GM18861 (cell line): ENCODE measurements around the gene WWTR1.

Experiments
- ATAC-seq: cut with Tn5 transposase; IDR thresholded peaks from one replicate; pipeline ENCODE4 v1.9.1; 2021; ENCODE audit not compliant: unreplicated experiment

The WWTR1 gene

GRCh38 chr3:149538371-149538770 is 119.5 kb downstream of the WWTR1 start:
- no peak for ATAC-seq

DNA sequence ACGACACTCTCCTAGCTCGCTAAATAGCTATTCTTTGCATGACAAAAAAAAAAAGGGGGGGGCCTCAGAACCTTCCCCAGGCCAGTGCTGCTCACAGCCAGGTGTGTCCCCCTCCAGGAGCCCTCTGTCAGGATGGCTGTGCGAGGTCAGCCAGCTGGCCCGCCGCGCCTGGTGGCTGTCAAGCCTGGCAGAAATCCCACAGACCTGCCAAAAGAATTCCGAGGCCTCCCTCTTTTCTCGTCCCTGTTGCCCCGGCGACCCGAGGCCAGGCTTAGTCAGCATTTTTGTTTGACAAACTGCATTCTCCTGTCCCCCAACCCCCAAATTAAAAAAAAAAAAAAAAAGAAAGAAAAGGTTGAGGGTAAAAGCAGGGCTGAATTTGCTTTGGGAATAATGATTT is 121.4 kb downstream of the WWTR1 start:
- ATAC-seq, result no peak

GRCh38 chr3:149535333-149535685 is 122.5 kb downstream of the WWTR1 start:
- no peak for ATAC-seq

DNA sequence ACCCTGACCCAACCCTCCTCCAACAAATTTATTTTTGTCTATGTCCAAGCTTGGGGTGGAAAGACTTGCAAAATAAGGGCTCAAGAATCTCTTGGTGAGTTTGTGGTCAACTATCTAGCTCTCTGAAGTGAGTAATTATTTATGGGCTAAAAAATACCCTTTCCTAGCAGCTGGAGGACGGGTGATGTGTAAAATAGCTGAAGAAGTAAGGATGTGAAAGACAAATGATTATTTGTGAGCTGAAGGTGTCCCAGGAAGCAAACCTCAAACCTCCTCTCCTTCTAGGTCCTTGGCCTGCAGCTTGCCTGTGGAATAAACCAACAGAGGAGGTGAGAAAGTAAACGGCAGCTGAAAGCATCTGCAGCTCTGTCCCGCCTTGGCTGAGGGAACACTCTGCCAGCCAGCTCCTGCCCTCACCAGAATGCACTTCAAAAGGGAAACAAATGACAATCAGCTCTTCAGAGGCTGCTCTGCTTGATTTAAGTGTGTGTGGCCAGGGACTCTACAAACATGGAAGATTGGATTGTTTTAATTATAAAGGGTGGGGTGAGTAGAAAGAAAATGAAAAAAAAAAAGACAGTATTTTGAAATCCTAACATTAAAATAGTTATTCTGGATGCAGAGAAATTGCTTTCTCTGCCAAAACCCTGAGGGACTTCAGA is 123.0 kb downstream of the WWTR1 start:
- no peak for ATAC-seq

GRCh38 chr3:149534082-149534481 is 123.7 kb downstream of the WWTR1 start:
- no peak for ATAC-seq

DNA sequence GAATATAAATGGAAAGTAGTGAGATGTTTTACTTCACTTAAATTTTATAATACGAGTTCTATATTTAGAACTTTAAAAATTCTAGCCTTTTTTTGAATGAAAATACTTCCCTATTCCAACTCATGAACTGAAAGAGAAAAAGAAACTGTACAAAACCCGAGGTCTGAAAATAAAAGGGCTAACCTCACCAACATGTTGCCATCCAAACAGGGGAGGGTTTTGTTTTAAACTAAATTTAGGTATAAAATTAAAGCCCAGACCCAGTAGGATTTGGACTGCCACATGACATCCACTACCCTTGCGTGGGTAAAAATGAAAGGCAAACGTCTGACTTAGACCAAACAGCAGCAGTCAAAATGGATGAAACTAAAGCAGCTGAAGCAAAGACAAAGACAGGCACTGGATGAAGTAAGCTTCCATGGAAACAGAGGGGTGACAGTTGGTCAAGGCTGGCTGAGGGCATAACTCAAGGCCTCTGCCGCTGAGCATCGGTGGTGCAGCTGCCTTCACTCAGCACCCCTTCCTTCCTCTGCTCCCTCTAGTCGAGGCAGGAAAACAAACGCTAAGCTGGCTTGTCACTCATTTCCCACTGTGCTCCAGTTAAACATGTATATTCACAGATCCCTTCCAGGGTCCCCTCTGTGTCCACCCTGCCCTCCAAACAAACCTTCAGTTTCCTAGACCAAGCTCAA is 125.2 kb downstream of the WWTR1 start:
- ATAC-seq, result no peak

- ATAC-seq, result no peak
Measured at GRCh38 chr3:149529099-149529498, 128.7 kb downstream of the WWTR1 start.

- no peak for ATAC-seq
Measured at GRCh38 chr3:149528340-149528650, 129.5 kb downstream of the WWTR1 start.

DNA sequence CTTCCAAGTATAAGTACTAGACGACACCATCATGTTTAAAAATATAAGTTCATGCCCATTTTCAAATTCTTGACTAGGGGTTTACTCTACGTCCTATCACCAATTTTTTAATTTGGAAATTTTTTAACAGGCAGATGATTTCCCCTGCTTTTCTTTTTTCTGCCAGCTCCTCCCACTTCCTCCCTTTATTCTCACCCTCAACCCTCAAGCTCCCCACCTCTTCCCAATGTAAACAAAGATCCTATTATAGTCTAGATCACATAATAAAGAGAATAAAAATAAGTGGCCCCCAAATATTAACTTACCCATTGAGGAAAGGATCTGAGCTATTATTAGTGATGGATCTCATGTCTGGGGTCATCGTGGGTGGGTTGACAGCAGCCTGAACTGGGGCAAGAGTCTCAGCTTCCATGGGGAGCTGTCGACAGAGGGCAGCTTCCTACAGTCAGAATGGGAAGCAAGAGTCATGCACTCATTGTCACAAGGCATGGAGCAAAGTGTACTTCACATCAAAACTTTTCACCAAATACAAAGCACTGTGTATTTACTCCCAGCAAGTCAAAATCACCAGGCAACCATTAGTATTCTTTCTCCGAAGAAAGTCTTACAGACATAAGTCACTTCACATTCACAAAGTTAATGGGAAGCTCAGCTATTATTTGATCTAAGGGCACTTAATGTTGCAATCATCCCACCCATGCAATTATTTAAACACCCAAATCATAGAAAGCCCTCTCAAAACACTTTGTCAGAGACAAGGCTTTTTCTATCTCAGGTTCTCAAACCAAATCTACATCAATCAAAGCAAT is 130.1 kb downstream of the WWTR1 start:
- ATAC-seq, result no peak

DNA sequence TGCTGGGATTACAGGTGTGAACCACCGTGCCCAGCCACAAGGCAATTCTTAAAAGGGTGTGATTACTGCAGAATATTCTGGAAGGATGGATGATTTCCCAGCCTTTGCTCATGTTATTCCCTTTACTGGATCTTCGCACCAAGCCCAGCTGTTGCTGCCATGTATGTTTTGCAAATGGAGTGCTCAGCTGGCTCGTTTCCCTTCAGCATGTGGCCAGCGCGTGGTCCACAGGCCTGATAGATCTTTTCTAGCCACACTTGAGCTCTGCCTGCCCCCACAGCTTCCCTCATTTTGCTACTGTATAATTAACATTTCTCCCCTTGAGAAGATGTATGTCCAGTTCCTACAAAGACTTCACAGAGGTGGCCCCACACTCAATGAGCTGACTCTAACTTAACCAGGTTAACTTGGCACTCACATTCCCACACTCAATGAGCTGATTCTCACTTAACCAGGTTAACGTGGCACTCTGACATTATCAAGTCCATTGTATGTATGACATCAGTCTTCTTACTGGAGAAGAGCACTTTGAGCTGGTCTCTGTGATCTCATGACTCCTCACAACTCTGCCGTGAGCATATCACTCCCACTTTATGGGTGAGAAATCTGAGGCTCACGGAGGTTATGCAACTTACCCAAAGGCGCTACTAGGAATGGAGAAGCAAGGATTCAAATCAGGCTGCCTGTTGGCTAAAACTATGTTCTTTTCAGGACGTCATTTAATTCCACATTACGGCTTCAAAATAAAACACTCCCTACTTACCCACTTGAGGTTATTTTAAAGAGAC is 134.1 kb downstream of the WWTR1 start:
- no peak for ATAC-seq

GRCh38 chr3:149519912-149520311 is 137.9 kb downstream of the WWTR1 start:
- ATAC-seq, result no peak

DNA sequence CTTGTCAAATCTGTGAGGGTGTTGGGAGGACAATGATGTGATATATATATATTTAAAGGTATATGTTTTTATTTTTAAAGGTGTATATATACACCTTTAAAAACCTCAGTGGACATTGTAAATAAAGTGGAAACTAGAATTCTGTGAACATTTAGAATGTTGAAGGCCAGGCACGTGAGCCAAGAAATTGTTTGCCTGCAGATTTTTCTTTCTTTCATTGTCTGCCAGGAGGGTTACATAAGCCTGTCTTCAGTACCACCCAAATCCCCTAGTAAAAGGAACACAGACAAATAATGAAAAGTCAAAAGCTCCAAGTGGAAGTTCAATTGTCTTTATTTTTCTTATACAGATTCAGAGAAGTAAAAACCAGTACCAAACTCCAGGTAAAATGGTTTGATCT is 140.9 kb downstream of the WWTR1 start:
- ATAC-seq, result no peak

DNA sequence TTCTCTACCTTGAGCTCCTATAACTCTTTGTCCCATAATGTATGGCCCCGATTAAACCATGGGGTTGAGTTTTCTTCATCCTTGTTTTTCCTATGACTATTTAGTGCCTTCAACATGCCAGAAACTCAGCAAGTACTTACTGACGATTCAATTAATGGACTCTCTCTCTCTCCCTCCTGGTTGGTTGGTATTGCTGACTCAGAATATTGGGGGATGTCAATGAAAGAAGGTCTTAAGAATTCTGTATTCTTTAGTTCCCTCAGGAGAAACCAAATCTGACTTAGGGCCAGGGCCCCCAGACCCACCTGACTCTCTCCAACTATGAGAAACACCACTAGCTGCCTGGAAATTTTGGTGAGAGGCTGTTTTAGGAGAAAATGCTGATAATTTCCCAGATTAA is 142.6 kb downstream of the WWTR1 start:
- no peak for ATAC-seq

GRCh38 chr3:149514471-149514870 is 143.4 kb downstream of the WWTR1 start:
- no peak for ATAC-seq

DNA sequence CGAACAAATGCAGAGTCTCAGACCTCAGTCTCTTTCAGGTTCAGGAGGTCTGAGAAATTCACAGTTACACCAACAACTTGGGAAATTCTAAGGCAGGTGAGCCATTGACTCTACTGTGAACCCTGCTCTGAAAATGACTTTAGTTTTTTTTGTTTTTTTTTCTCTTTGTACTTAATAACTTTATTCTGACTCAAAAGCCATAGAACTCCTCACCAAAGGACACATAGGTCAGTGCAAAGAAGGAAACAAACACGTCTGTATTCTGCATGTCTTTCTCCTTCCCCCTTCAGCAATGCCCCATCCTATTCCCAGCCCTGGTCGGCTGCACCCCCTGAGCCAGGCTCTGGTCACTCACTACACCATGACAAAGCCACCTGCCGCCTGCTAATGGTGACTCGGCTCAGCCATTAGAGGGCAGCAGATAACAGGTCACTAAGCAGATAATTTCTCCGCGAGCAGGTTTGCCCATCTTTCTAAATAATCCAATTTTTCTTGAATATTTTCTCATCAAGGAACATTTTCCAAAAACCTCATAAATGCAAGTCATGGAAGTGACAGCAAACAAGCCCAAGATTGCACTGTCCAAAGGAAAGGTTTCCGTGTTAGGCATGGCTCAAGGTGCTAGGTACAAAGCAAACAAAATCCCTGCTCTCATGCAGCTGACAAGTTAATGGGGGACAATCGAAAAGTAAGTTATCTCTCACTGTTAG is 145.6 kb downstream of the WWTR1 start:
- peak; percentile 87 for ATAC-seq

DNA sequence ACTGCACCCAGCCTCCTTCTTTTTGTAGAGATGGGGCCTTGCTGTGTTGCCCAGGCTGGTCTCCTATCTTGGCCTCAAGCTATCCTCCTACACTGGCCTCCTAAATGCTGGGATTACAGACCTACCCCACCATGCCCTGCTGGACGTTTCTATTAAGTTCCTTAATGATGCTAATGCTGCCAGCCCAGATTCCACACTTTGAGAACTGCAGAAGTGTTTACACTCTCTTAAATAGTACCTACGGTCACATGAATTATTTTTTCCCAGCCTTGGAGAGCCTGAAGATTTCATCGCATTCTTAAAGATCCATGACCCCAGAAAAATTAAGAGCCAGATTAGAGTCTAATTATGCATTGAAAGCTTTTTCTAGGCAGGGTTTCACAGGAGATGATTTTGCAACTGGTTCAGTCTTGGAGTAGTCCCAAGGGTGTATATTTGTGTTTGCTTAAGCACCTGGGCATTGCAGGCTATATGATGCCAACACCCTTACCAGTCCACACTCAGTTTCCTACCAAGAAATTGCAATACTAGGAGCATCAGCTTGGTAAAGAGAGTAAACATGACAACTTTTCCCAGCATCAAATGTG is 146.7 kb downstream of the WWTR1 start:
- no peak for ATAC-seq

DNA sequence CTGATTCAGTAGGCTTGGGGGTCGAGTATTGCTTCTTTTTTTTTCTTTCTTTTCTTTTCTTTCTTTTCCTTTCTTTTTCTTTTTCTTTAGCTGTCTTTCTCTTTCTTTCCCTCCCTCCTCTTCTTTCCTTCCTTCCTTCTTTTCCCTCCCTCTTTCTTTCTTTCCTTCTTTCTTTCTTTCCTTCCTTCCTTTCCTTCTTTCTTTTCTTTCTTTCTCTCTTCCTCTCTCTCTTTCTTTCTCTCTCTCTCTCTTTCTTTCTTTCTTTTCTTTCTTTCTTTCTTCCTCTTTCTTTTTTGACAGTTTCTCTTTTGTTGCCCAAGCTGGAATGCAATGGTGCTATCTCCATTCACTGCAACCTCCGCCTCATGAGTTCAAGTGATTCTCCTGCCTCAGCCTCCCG is 147.3 kb downstream of the WWTR1 start:
- ATAC-seq, result no peak

DNA sequence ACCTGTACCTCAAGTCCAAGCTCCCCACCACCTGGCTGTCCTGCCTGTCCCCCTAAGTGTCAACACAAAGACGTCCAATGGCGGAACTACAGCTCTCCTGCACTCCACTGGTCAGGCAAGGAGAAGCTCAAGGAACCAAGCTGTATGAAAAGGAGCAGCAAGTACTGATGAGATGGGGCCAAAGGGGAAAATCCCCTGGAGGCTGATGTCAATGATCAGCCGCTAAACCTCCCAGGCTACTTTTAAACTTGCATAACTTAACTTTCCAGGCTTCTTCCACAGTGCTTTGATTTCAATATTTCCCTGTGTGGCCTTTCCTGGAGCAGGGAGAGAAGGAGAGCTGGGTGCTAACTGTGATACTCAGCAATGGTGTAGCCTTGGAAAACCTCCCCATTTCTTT is 148.3 kb downstream of the WWTR1 start:
- no peak for ATAC-seq

DNA sequence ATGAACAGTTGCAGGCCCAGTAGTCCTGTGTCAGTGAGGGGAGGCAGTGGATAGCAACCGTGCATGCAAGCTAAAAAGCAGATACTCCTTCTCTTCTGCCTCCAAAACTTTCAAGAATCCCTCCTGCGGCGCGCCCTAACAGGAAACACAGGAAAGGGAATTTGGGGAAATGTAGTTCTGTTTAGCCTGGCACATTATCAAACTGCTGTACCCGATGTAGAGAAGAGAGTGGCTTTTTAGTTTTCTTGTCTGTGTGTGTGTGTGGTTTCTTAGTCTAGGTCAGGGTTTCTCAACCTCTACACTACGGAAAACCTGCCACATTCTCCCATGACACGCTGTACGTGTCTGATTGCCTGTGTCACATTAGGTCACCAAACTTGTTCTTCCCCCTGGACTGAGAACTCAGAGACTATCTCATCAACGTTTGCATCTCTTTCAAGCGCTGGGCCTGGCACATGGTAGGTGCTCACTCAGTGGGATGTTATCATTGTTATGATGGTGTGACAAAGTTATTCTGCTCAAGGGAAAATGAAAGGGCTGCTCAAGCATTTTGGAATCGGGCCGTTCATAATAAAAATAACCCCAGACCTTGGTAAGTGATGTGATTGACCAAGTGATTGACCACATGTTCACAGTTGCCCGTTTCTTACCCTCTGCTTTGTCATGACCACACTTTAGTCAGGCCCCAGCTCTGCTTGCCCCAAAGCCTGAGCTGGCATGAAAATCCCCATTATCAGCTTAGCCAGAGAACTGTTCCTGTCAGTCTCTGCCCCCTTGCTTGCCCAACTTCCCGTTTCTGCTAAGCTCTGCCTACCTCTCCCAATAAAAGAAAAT is 150.1 kb downstream of the WWTR1 start:
- ATAC-seq, result no peak

GRCh38 chr3:149506965-149507364 is 150.9 kb downstream of the WWTR1 start:
- no peak for ATAC-seq
